Mammary epithelial cell (primary cell): ENCODE results near the gene PDE9A.

Source experiments
- CTCF ChIP-seq, 2 donors: IDR thresholded peaks in 1 of 2; conservative IDR thresholded peaks in 1 of 2; 2 replicates each; pipeline ENCODE4 v1.5.1; 2011 to 2012; ENCODE audit warnings: inconsistent platforms in 2 of 2, low read length in 2 of 2, mild to moderate bottlenecking in 2 of 2, control low read depth in 1 of 2, low read depth in 1 of 2; ENCODE audit not compliant: insufficient read depth in 1 of 2; ENCODE audit errors: extremely low read depth in 1 of 2
- EZH2 ChIP-seq: IDR thresholded peaks from 2 replicates; pipeline ENCODE4 v1.6.1; 2012; ENCODE audit warnings: low read length, inconsistent platforms, borderline replicate concordance

- TF ChIP-seq CTCF (conservative IDR thresholded peaks at IDR 0.05 in 1 of 2, IDR thresholded peaks at IDR 0.05 in 1 of 2; ENCODE audit: extremely low read depth in 1 of 2, insufficient read depth in 1 of 2, low read depth in 1 of 2, low read length in 2 of 2) (no peak), EZH2 (no peak)
These were observed 58.2 kb downstream of the PDE9A start for GRCh38 chr21:42711667-42712066.
